RWPE2 (cell line): ENCODE data around the gene KISS1R.

ENCODE experiments used
- ATAC-seq: fragments of 200-7000 bp; cut with Tn5 transposase; 3 replicates; pipeline ENCODE4 v1.9.1; 2021; ENCODE audit warnings: low read depth
- DNase-seq: peaks from one replicate; pipeline ENCODE4 v3.0.0-alpha.2; 2020; ENCODE audit warnings: low spot score
- H3K27ac ChIP-seq: fragments of 450-650 bp; 2 replicates; pipeline ENCODE4 v1.5.1; 2017; ENCODE audit warnings: mild to moderate bottlenecking; ENCODE audit not compliant: poor library complexity, severe bottlenecking
- H3K27me3 ChIP-seq: fragments of 250-450 bp; sonication (Bioruptor Pico); 2 replicates; pipeline ENCODE4 v1.5.1; 2021; ENCODE audit warnings: mild to moderate bottlenecking, moderate library complexity; ENCODE audit not compliant: insufficient read depth, poor library complexity, severe bottlenecking
- H3K36me3 ChIP-seq: fragments of 250-450 bp; sonication (Bioruptor Pico); 2 replicates; pipeline ENCODE4 v1.5.1; 2020; ENCODE audit warnings: low read depth, mild to moderate bottlenecking, moderate library complexity
- H3K4me1 ChIP-seq: fragments of 250-450 bp; sonication (Bioruptor Pico); 2 replicates; pipeline ENCODE4 v1.5.1; 2021; ENCODE audit warnings: mild to moderate bottlenecking, moderate library complexity; ENCODE audit not compliant: insufficient read depth, poor library complexity, severe bottlenecking
- H3K4me3 ChIP-seq: fragments of 250-450 bp; sonication (Bioruptor Pico); 2 replicates; pipeline ENCODE4 v1.5.1; 2021; ENCODE audit warnings: mild to moderate bottlenecking, moderate library complexity; ENCODE audit not compliant: severe bottlenecking
- H3K9me3 ChIP-seq: fragments of 250-450 bp; sonication (Bioruptor Pico); 2 replicates; pipeline ENCODE4 v1.5.1; 2021; ENCODE audit warnings: mild to moderate bottlenecking, moderate library complexity; ENCODE audit not compliant: severe bottlenecking
- TF ChIP-seq, protein P1 (sequence below): fragments of 450-650 bp; IDR thresholded peaks from one replicate; pipeline ENCODE4 v1.5.1; 2017; ENCODE audit warnings: mild to moderate bottlenecking, moderate library complexity; ENCODE audit not compliant: poor library complexity, severe bottlenecking

The KISS1R gene

DNA sequence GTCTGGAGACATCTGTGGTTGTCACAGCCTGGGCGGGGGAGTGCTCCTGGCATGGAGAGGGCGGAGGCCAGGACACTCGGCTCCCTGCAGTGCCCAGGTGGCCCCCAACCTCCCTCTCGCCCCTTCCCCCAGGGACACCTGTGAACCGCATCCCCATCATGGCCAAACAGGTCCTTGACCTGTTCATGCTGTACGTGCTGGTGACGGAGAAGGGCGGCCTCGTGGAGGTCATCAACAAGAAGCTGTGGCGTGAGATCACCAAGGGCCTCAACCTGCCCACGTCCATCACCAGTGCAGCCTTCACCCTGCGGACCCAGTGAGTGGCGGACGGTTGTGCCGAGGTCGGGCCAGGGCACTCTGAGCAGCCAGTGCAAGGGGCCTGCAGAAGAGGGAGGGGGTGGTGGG, 47.0 kb downstream of the KISS1R start:
- Histone ChIP-seq H3K27me3 (no peaks in the 10 kb centered on the region), H3K4me3 (no peak overlapping the region), H3K36me3 (peaks cover 21% of the 10 kb centered on the region), H3K27ac (no peak overlapping the region), H3K9me3 (no peaks in the 10 kb centered on the region), H3K4me1 (peaks cover 1% of the 10 kb centered on the region)
- ATAC-seq (no peak), DNase-seq (peak; percentile 46)
- TF ChIP-seq, protein P1, sequence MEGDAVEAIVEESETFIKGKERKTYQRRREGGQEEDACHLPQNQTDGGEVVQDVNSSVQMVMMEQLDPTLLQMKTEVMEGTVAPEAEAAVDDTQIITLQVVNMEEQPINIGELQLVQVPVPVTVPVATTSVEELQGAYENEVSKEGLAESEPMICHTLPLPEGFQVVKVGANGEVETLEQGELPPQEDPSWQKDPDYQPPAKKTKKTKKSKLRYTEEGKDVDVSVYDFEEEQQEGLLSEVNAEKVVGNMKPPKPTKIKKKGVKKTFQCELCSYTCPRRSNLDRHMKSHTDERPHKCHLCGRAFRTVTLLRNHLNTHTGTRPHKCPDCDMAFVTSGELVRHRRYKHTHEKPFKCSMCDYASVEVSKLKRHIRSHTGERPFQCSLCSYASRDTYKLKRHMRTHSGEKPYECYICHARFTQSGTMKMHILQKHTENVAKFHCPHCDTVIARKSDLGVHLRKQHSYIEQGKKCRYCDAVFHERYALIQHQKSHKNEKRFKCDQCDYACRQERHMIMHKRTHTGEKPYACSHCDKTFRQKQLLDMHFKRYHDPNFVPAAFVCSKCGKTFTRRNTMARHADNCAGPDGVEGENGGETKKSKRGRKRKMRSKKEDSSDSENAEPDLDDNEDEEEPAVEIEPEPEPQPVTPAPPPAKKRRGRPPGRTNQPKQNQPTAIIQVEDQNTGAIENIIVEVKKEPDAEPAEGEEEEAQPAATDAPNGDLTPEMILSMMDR = no peak

DNA sequence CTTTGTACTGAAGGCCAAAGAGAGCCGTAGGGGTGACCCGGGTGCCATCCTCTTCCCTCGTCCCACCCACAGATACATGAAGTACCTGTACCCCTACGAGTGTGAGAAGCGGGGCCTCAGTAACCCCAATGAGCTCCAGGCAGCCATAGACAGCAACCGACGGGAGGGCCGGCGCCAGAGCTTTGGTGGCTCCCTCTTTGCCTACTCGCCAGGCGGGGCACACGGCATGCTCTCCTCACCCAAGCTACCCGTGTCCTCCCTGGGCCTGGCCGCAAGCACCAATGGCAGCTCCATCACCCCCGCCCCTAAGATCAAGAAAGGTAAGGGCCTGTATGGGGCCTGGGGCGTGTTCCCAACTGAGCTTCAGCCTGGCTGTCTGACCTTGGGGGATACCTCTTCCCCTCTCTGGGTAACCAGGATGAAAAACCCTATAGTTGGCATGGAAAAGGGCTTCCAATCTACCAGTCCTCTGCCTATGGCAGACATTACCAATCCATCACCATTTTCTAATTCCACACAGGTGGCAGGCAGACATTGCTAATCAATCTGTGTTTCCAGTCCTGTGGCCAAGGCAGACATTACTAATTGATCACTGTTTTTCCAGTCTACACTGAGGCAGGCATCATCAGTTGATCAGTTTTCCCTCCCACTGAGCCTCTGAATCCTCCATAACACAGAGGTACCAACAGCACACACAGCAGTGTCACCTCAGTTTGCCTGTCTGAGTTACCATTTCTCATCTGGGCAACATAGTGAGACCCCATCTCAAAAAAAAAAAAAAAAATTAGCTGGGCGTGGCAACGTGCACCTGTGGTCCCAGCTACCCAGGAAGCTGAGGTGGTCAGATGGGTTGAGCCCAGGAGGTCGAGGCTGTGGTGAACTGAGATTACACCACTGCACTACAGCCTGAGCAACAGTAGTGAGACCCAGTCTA, 47.9 kb downstream of the KISS1R start:
- H3K36me3 ChIP-seq = peaks cover 28% of the 10 kb centered on the region
- no peak overlapping the region for H3K27ac ChIP-seq
- ATAC-seq = no peak

DNA sequence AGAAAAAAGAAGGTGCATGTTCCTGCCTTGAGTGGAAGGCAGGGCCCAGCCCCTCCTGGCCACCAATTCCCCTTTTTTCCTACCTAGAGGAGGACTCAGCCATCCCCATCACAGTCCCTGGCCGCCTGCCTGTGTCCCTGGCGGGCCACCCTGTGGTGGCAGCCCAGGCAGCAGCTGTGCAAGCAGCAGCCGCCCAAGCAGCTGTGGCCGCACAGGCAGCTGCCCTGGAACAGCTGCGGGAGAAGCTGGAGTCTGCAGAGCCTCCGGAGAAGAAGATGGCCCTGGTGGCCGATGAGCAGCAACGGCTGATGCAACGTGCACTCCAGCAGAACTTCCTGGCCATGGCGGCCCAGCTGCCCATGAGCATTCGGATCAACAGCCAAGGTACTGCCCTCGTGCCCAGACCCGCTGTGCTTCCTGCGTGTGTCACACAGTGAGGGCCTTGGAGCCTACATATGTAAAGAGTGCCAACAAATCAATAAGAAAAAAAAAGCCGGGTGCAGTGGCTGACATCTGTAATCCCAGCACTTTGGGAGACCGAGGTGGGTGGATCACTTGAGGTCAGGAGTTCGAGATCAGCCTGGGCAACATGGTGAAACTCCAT, 49.5 kb downstream of the KISS1R start:
- peaks cover 43% of the 10 kb centered on the region for H3K36me3 ChIP-seq
- H3K4me1 ChIP-seq = no peaks in the 10 kb centered on the region
- no peak overlapping the region for H3K4me3 ChIP-seq
- TF ChIP-seq, protein P1 = no peak
- DNase-seq = no peak
- no peak for ATAC-seq
- H3K27me3 ChIP-seq = no peaks in the 10 kb centered on the region
- no peak overlapping the region for H3K27ac ChIP-seq
- H3K9me3 ChIP-seq = peaks cover 3% of the 10 kb centered on the region

More for the DNA sequence above, 47.9 kb downstream of the KISS1R start:
- Histone ChIP-seq H3K9me3 (no peaks in the 10 kb centered on the region), H3K4me3 (no peak overlapping the region), H3K4me1 (no peaks in the 10 kb centered on the region), H3K27me3 (no peaks in the 10 kb centered on the region)
- TF ChIP-seq, protein P1 = no peak
- DNase-seq = no peak
